Measurements from ENCODE around the gene ELMO3. TPM values are rescaled to one million over a fixed set of nuclear protein-coding genes. Genes with fewer than 3 reads are reported as not detected.

The ELMO3 gene
- total RNA-seq, 4 donors from 2014 or later, result 1.6 to 5.4 TPM; not detected in 2

- no peaks in the 10 kb centered on the region for H3K4me1 ChIP-seq
- TF ChIP-seq, protein P1, sequence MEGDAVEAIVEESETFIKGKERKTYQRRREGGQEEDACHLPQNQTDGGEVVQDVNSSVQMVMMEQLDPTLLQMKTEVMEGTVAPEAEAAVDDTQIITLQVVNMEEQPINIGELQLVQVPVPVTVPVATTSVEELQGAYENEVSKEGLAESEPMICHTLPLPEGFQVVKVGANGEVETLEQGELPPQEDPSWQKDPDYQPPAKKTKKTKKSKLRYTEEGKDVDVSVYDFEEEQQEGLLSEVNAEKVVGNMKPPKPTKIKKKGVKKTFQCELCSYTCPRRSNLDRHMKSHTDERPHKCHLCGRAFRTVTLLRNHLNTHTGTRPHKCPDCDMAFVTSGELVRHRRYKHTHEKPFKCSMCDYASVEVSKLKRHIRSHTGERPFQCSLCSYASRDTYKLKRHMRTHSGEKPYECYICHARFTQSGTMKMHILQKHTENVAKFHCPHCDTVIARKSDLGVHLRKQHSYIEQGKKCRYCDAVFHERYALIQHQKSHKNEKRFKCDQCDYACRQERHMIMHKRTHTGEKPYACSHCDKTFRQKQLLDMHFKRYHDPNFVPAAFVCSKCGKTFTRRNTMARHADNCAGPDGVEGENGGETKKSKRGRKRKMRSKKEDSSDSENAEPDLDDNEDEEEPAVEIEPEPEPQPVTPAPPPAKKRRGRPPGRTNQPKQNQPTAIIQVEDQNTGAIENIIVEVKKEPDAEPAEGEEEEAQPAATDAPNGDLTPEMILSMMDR (IDR thresholded peaks at IDR 0.05), result no peak
- TF ChIP-seq POLR2A (IDR thresholded peaks at IDR 0.05), result no peak
- no peaks in the 10 kb centered on the region for H3K27me3 ChIP-seq
- H3K4me3 ChIP-seq, result no peak overlapping the region
- no peaks in the 10 kb centered on the region for H3K36me3 ChIP-seq
- H3K27ac ChIP-seq, result peak overlapping the region in 1 of 2 donors; percentile 1
- H3K9me3 ChIP-seq, result no peaks in the 10 kb centered on the region
- intact Hi-C loops (cut with DNase I; ENCODE audit: low total_unique reads), result no loop called here
- DNase-seq, result peak in 1 of 2 donors; percentile 50
These were observed 17.9 kb downstream of the ELMO3 start for GRCh38 chr16:67216612-67217490.

GRCh38 chr16:67223992-67224391 is 25.1 kb downstream of the ELMO3 start:
- Histone ChIP-seq H3K4me1 (peaks cover 4 to 12% of the 10 kb centered on the region in 2 donors), H3K36me3 (no peaks in the 10 kb centered on the region), H3K27ac (no peak overlapping the region), H3K27me3 (no peaks in the 10 kb centered on the region), H3K9me3 (no peaks in the 10 kb centered on the region), H3K4me3 (no peak overlapping the region)
- intact Hi-C loops (cut with DNase I; ENCODE audit: low total_unique reads), result no loop called here
- no peak for DNase-seq
- TF ChIP-seq, protein P1 (IDR thresholded peaks at IDR 0.05), result no peak
- TF ChIP-seq POLR2A (IDR thresholded peaks at IDR 0.05), result no peak

DNA sequence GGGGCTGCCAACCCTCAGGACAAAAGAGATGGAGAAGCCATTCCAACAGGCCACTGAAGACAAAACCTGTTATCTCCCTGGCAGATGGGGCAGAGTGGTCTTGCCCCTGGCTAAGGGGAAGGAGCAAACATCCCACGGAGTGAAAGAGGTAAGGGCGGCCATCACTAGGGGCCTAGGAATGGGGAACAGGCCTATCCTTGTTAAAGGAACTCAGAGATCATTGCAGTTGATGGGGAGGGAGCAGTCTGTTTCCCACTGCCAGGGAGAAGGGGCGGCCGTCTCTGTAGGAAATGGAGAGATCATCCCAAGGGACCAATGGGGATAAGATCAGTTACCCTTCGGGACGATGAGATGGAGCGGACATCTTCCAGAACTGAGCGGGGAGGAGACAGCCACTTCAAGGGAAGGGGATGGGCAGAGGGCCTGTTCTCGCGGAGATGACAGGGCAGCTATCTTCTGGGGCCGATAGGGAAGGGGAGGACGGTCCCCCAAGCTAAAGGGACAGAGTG is 27.4 kb downstream of the ELMO3 start:
- H3K9me3 ChIP-seq, result no peaks in the 10 kb centered on the region

GRCh38 chr16:67226804-67227566 is 28.1 kb downstream of the ELMO3 start, which contains the start of gene TMEM208:
Gene TMEM208, plus strand, starts transcription at chr16:67227130. Its CDS starts 89 bp downstream, at chr16:67227219.
- Histone ChIP-seq H3K4me1 (peaks cover 4 to 12% of the 10 kb centered on the region in 2 donors), H3K4me3 (peak within 1 kb of the TSS; percentile 97 to 98), H3K36me3 (no peaks in the 10 kb centered on the region), H3K9me3 (no peaks in the 10 kb centered on the region), H3K27ac (peak within 1 kb of the TSS; percentile 79 to 88), H3K27me3 (no peaks in the 10 kb centered on the region)
- intact Hi-C loops (cut with DNase I; ENCODE audit: low total_unique reads), result no loop called here
- peak; percentile 98 for DNase-seq
- TF ChIP-seq, protein P1 (IDR thresholded peaks at IDR 0.05), result peak; percentile 22 to 59 (median 36)
- TF ChIP-seq POLR2A (IDR thresholded peaks at IDR 0.05), result peak; percentile 74 to 81

More for the DNA sequence above, 27.4 kb downstream of the ELMO3 start:
- TF ChIP-seq POLR2A (IDR thresholded peaks at IDR 0.05), result no peak
- TF ChIP-seq, protein P1 (IDR thresholded peaks at IDR 0.05), result no peak
- peak overlapping the region; percentile 79 to 88 for H3K27ac ChIP-seq
- H3K36me3 ChIP-seq, result no peaks in the 10 kb centered on the region
- H3K27me3 ChIP-seq, result no peaks in the 10 kb centered on the region
- H3K4me3 ChIP-seq, result peak overlapping the region; percentile 97 to 98
- no peak for DNase-seq
- intact Hi-C loops (cut with DNase I; ENCODE audit: low total_unique reads), result no loop called here
- peaks cover 4 to 12% of the 10 kb centered on the region in 2 donors for H3K4me1 ChIP-seq
